ENCODE measurements around the gene SRRM5.
"Not testable (repeated sequence)": the region's sequence is repeated elsewhere in the genome, so short reads cannot be mapped to it uniquely, and the experiment has no call there.

SRRM5 gene

GRCh38 chr19:43597876-43598275 lies 14.0 kb upstream of the SRRM5 start:
- no peak for ATAC-seq
- peaks cover 25% of the 10 kb centered on the region for H3K36me3 Mint-ChIP-seq
- H3K9me3 Mint-ChIP-seq = no peaks in the 10 kb centered on the region
- H3K27ac Mint-ChIP-seq = peak overlapping the region; percentile 97
- no peaks in the 10 kb centered on the region for H3K27me3 Mint-ChIP-seq
- peaks cover 53% of the 10 kb centered on the region for H3K4me1 Mint-ChIP-seq
- H3K4me3 Mint-ChIP-seq = peak overlapping the region; percentile 95

- Mint-ChIP-seq H3K9me3 (no peaks in the 10 kb centered on the region), H3K27me3 (no peaks in the 10 kb centered on the region), H3K4me3 (no peak overlapping the region), H3K27ac (peak overlapping the region; percentile 97), H3K4me1 (peaks cover 45% of the 10 kb centered on the region), H3K36me3 (peaks cover 17% of the 10 kb centered on the region)
- ATAC-seq = no peak
These were observed 13.2 kb upstream of the SRRM5 start for GRCh38 chr19:43598445-43599240.

GRCh38 chr19:43599635-43600295 lies 12.1 kb upstream of the SRRM5 start:
- Mint-ChIP-seq H3K27ac (no peak overlapping the region), H3K4me3 (no peak overlapping the region), H3K27me3 (no peaks in the 10 kb centered on the region), H3K4me1 (peaks cover 48% of the 10 kb centered on the region), H3K9me3 (no peaks in the 10 kb centered on the region), H3K36me3 (peaks cover 12% of the 10 kb centered on the region)
- no peak for ATAC-seq

- not testable (repeated sequence) for H3K9me3 Mint-ChIP-seq, H3K27me3 Mint-ChIP-seq, ATAC-seq, H3K27ac Mint-ChIP-seq, H3K4me3 Mint-ChIP-seq
- Mint-ChIP-seq H3K36me3 (peaks cover 12% of the 10 kb centered on the region), H3K4me1 (peaks cover 43% of the 10 kb centered on the region)
These were observed 11.6 kb upstream of the SRRM5 start for GRCh38 chr19:43600326-43600725.

GRCh38 chr19:43605875-43606568 lies 5.9 kb upstream of the SRRM5 start:
- no peaks in the 10 kb centered on the region for H3K27me3 Mint-ChIP-seq
- H3K9me3 Mint-ChIP-seq = no peaks in the 10 kb centered on the region
- ATAC-seq = no peak
- peaks cover 11% of the 10 kb centered on the region for H3K4me1 Mint-ChIP-seq
- peak overlapping the region; percentile 25 for H3K27ac Mint-ChIP-seq
- H3K36me3 Mint-ChIP-seq = peaks cover 12% of the 10 kb centered on the region
- H3K4me3 Mint-ChIP-seq = no peak overlapping the region

- ATAC-seq = no peak
- H3K4me1 Mint-ChIP-seq = peaks cover 12% of the 10 kb centered on the region
These were observed 5.2 kb upstream of the SRRM5 start for GRCh38 chr19:43606569-43607229.

GRCh38 chr19:43607238-43608205 lies 4.4 kb upstream of the SRRM5 start:
- Mint-ChIP-seq H3K27ac (no peak overlapping the region), H3K4me1 (peaks cover 21% of the 10 kb centered on the region)
- peak; percentile 27 for ATAC-seq

More at GRCh38 chr19:43606569-43607229, 5.2 kb upstream of the SRRM5 start:
- peak overlapping the region; percentile 25 for H3K27ac Mint-ChIP-seq
- no peaks in the 10 kb centered on the region for H3K9me3 Mint-ChIP-seq
- H3K36me3 Mint-ChIP-seq = peaks cover 11% of the 10 kb centered on the region
- no peak overlapping the region for H3K4me3 Mint-ChIP-seq
- H3K27me3 Mint-ChIP-seq = no peaks in the 10 kb centered on the region

GRCh38 chr19:43609872-43610271 lies 2.0 kb upstream of the SRRM5 start:
- peaks cover 37% of the 10 kb centered on the region for H3K36me3 Mint-ChIP-seq
- H3K27me3 Mint-ChIP-seq = no peaks in the 10 kb centered on the region
- H3K4me3 Mint-ChIP-seq = no peak overlapping the region
- peaks cover 14% of the 10 kb centered on the region for H3K4me1 Mint-ChIP-seq
- no peak for ATAC-seq
- H3K27ac Mint-ChIP-seq = no peak overlapping the region
- no peaks in the 10 kb centered on the region for H3K9me3 Mint-ChIP-seq

More at GRCh38 chr19:43607238-43608205, 4.4 kb upstream of the SRRM5 start:
- H3K27me3 Mint-ChIP-seq = no peaks in the 10 kb centered on the region
- H3K9me3 Mint-ChIP-seq = no peaks in the 10 kb centered on the region
- H3K4me3 Mint-ChIP-seq = no peak overlapping the region
- peaks cover 18% of the 10 kb centered on the region for H3K36me3 Mint-ChIP-seq

GRCh38 chr19:43610493-43610892 lies 1.4 kb upstream of the SRRM5 start:
- Mint-ChIP-seq H3K27me3 (no peaks in the 10 kb centered on the region), H3K9me3 (no peaks in the 10 kb centered on the region), H3K4me1 (peaks cover 14% of the 10 kb centered on the region), H3K27ac (no peak overlapping the region), H3K4me3 (no peak overlapping the region), H3K36me3 (peaks cover 37% of the 10 kb centered on the region)
- ATAC-seq = no peak

- H3K36me3 Mint-ChIP-seq = peaks cover 37% of the 10 kb centered on the region
- no peak overlapping the region for H3K27ac Mint-ChIP-seq
- H3K27me3 Mint-ChIP-seq = no peaks in the 10 kb centered on the region
- H3K4me3 Mint-ChIP-seq = no peak overlapping the region
- peaks cover 20% of the 10 kb centered on the region for H3K4me1 Mint-ChIP-seq
- no peaks in the 10 kb centered on the region for H3K9me3 Mint-ChIP-seq
- ATAC-seq = no peak
These were observed 486 bp downstream of the SRRM5 start for GRCh38 chr19:43612374-43612773.

- Mint-ChIP-seq H3K4me1 (peaks cover 41% of the 10 kb centered on the region), H3K27me3 (no peaks in the 10 kb centered on the region)
These were observed 4.4 kb downstream of the SRRM5 start for GRCh38 chr19:43616306-43616705.

GRCh38 chr19:43616954-43617353 lies 5.1 kb downstream of the SRRM5 start:
- Mint-ChIP-seq H3K36me3 (peaks cover 24% of the 10 kb centered on the region), H3K27ac (no peak overlapping the region), H3K9me3 (no peaks in the 10 kb centered on the region), H3K27me3 (no peaks in the 10 kb centered on the region), H3K4me3 (no peak overlapping the region), H3K4me1 (peaks cover 37% of the 10 kb centered on the region)
- ATAC-seq = no peak

More at GRCh38 chr19:43616306-43616705, 4.4 kb downstream of the SRRM5 start:
- no peak overlapping the region for H3K4me3 Mint-ChIP-seq
- H3K27ac Mint-ChIP-seq = no peak overlapping the region
- no peak for ATAC-seq
- H3K36me3 Mint-ChIP-seq = peaks cover 30% of the 10 kb centered on the region
- no peaks in the 10 kb centered on the region for H3K9me3 Mint-ChIP-seq

GRCh38 chr19:43618921-43619261 lies 7.0 kb downstream of the SRRM5 start:
- Mint-ChIP-seq H3K27ac (peak overlapping the region; percentile 99), H3K4me1 (peaks cover 28% of the 10 kb centered on the region), H3K4me3 (peak overlapping the region; percentile 97), H3K9me3 (no peaks in the 10 kb centered on the region), H3K27me3 (no peaks in the 10 kb centered on the region), H3K36me3 (peaks cover 5% of the 10 kb centered on the region)
- ATAC-seq = peak; percentile 57
